COR-L47 (cell line): ENCODE data around the gene CLDN3.
"Not testable (repeated sequence)": the region's sequence is repeated elsewhere in the genome, so short reads cannot be mapped to it uniquely, and the experiment has no call there.

Experiments
- DNase-seq: peaks from one replicate; lab custom pipeline; 2025; lab: John Stamatoyannopoulos, UW

Gene CLDN3

GRCh38 chr7:73770002-73770859 lies at the start of gene CLDN3:
Gene CLDN3, minus strand, starts transcription at chr7:73770270. Its CDS starts 221 bp downstream, at chr7:73770049.
- DNase-seq, result peak; percentile 97

- no peak for DNase-seq
Measured at GRCh38 chr7:73817121-73817520, 47.1 kb upstream of the CLDN3 start.

GRCh38 chr7:73815436-73815835 lies 45.4 kb upstream of the CLDN3 start:
- DNase-seq, result no peak

GRCh38 chr7:73812996-73813395 lies 42.9 kb upstream of the CLDN3 start:
- DNase-seq, result no peak

DNA sequence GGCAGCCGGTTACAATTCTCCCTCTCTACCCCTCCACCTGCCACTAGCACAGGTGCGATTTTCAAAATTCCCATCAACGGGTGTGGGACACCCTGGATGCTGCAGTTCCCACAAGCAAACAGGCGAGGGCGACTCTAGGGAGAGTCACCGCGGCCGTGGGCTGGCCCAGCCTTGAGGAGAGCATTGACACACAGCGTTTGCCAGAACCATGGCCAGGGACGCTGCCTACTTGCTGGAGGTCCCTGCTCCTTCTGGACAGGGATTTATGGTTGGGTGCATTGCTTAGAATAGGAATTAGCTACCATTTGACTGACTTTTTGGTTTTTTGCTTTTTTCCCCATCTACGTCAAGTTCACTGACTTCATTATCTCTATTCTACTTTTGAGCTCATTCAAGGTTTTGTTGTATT lies 41.7 kb upstream of the CLDN3 start:
- DNase-seq, result peak; percentile 59

GRCh38 chr7:73810998-73811360 lies 40.9 kb upstream of the CLDN3 start:
- DNase-seq, result no peak

DNA sequence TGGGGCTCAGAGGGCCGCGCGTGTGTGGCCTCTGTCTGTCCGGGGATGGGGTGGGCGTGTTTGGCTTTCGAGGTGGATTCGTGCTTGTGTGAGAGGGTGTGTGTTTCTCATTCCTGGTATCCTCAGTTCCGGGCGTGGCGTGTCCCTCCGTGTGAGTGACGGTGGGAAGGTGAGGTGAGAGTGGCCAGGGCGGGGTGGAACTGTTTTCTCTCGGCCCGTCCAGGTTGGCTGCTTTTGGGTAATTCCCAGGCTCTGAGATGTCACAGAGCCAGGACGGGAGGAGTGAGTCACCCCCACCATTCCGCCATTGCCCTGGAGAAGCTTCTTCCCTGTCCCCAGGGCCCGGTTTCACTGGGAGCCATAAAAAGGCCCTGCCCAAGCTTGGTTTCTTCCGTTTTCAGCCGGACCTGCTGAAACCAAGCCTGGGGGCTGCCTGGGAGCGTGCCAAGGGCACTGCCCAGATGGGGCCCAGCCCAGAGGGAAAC lies 39.4 kb upstream of the CLDN3 start:
- no peak for DNase-seq

GRCh38 chr7:73802459-73802858 lies 32.4 kb upstream of the CLDN3 start:
- DNase-seq, result no peak

GRCh38 chr7:73801577-73801976 lies 31.5 kb upstream of the CLDN3 start:
- DNase-seq, result no peak

DNA sequence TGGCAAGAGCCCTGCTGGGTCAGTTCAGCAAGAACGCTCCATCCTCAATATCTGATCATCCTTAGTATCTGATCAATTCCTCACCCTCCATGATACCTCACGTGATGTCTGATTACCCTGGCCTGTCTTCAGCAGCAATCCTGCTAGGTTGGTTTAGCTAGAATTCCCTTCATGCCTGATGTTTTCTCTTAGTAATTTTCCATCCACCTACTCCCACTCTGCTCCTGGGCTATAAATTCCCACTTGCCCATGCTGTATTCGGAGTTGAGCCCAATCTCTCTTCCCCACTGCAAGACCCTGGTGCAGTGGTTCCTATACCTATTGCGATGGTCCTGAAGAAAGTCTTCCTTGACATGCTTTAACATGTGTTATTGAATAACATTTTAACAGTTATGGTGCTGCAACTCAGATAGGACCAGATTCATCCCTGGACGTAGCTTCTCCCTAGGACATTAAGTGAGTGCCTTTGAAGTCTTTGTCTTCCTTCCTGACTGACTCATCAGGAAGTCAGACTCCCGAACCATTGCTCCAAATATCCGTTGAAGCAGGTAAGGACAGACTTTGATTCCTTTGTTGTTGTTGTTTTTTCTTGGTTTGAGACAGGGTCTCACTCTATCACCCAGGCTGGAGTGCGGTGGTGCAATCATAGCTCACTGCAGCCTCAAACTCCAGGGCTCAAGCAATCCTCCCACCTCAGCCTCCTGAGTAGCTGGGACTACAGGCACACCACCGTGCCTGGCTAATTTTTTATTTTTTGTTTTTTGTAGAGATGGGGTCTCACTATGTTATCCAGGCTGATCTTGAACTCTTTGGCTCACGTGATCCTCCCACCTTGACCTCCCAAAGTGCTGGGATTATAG lies 29.4 kb upstream of the CLDN3 start:
- DNase-seq, result no peak

DNA sequence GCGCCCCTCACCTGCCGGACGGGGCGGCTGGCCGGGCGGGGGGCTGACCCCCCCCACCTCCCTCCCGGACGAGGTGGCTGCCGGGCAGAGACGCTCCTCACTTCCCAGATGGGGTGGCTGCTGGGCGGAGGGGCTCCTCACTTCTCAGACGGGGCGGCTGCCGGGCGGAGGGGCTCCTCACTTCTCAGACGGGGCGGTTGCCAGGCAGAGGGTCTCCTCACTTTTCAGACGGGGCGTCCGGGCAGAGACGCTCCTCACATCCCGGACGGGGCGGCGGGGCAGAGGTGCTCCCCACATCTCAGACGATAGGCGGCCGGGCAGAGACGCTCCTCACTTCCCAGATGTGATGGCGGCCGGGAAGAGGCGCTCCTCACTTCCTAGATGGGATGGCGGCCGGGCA lies 27.1 kb upstream of the CLDN3 start:
- not testable (repeated sequence) for DNase-seq

DNA sequence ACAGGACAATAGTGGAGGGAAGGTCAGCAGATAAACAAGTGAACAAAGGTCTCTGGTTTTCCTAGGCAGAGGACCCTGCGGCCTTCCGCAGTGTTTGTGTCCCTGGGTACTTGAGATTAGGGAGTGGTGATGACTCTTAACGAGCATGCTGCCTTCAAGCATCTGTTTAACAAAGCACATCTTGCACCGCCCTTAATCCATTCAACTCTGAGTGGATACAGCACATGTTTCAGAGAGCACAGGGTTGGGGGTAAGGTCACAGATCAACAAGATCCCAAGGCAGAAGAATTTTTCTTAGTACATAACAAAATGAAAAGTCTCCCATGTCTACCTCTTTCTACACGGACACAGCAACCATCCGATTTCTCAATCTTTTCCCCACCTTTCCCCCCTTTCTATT lies 26.6 kb upstream of the CLDN3 start:
- DNase-seq, result not testable (repeated sequence)

DNA sequence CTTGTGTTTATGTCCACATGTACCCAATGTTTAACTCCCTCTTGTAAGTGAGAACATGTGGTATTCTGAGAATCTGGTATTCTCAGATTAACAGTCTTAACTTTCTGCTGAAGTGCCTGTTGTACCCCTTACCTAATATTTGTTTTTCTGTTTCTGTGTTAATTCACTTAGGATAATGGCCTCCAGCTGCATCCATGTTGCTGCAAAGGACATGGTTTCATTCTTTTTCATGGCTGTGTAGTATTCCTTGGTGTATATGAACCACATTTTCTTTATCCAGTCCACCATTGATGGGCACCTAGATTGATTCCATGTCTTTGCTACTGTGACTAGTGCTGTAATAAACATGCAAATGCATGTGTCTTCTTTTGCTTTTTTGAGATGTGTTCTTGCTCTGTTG lies 25.1 kb upstream of the CLDN3 start:
- DNase-seq, result not testable (repeated sequence)

DNA sequence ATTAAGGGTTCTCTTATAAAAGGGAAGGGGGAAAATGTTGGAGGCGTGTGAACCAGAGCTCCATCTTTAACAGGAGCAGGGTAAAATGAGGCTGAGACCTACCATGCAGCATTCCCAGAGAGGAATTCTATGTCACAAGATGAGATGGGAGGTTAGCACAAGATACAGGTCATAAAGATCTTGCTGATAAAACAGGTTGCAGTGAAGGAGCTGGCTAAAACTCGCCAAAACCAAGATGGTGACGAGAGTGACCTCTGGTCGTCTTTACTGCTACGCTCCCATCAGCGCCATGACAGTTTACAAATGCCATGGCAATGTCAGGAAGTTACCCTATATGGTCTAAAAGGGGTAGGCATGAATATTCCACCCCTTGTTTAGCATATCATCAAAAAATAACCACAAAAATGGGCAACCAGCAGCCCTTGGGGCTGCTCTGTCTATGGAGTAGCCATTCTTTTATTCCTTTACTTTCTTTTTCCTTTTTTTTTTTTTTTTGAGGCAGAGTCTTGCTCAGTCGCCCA lies 21.2 kb upstream of the CLDN3 start:
- DNase-seq, result not testable (repeated sequence)

GRCh38 chr7:73789051-73789450 lies 19.0 kb upstream of the CLDN3 start:
- DNase-seq, result no peak

DNA sequence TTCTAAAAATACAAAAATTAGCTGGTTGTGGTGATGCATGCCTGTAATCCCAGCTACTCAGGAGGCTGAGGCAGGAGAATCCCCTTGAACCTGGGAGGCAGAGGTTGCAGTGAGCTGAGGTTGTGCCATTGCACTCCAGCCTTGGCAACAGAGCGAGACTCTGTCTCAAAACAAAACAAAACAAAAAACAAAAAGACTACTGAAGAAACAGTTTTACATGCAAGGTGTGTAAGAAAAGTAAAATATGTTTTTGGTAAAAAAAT lies 17.6 kb upstream of the CLDN3 start:
- not testable (repeated sequence) for DNase-seq

DNA sequence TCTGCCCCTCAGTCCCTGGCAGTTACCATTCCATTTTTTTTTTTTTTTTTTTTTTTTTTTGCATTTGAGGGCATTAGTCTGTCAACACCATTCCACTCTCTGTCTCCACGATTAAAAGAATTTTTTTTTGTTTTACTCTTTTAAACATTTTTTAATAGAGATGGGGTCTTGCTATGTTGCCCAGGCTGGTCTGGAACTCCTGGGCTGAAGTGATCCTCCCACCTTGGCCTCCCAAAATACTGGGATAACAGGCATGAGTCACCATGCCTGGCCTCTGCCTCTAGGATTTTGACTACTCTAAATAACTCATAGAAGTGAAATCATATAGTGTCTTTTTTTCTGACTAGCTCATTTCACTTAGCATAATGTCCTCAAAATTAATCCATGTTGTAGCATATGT lies 16.5 kb upstream of the CLDN3 start:
- no peak for DNase-seq

DNA sequence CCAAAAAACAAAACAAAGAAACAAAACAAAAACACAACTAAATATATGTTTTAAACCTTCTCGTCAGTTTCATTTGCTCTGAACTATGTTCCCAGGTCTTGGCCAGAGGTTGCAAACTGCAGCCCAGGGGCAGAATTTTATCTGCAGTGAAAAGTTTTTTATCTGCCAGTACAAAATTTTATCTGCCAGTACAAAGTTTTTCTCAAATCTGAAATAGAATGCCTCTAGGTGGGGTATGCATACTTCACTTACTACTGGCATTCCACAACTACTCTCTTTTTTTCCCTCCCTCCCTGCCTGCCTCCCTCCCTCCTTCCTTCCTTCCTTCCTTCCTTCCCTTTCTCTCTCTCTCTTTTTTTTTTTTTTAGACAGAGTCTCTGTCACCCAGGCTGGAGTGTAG lies 9.4 kb upstream of the CLDN3 start:
- no peak for DNase-seq

- no peak for DNase-seq
Measured at GRCh38 chr7:73778801-73779389, 8.8 kb upstream of the CLDN3 start.

DNA sequence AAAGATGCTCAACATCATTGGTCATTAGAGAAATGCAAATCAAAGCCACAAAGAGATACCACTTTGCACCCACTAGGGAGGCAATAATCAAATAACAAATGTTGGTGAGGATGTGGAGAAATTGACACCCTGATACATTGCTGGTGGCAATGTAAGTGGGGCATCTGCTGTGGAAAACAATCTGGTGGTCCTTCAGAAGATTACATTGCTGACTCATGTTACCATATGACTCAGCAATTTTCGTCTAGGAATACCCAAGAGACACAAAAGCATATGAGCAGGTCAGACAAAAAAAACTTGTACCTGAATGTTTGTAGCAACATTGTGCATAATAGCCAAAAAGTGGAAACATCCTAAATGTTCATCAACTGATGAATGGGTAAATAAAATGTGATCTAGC lies 4.9 kb upstream of the CLDN3 start:
- DNase-seq, result no peak

DNA sequence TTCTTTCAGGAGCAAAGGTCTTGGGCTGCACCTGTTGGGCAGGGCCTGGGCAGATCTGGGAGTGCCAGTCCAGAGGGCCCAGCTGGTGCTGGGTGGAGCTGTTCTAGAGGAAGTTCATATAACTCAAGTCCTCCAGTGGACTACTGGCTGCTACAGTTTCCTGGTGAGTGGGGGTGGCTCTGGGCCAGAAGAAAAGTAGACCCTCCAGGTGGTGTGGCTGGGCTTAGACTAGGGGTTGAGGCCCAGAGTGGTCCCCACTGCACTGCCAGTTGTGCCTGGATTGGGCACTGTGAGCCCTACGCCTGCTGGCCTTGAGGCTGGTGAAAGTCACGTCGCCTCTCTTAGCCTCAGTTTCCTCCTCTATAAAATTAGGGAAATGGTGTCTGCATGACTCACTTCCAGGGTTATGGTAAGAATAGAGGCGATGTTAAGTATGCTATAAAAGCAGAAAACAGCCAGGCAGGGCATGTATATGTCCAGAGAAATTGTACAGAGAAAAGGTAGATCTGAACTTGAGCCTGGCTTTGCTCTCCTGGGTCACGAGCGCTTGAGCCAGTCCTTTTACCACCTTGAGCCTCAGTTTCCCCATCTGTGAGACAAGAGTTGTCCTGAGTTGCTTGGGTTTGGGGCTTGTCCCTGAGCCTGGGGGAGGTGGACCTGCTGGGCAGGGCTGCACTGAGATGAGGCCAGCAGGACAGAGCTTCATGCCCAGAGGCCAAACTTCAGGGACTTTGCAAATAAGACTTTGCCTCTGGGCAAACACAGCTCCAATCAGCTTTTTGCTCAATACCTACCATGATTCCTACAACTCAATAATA lies 3.8 kb upstream of the CLDN3 start:
- DNase-seq, result no peak
